ENCODE measurements around the gene SLC37A1.

DNA sequence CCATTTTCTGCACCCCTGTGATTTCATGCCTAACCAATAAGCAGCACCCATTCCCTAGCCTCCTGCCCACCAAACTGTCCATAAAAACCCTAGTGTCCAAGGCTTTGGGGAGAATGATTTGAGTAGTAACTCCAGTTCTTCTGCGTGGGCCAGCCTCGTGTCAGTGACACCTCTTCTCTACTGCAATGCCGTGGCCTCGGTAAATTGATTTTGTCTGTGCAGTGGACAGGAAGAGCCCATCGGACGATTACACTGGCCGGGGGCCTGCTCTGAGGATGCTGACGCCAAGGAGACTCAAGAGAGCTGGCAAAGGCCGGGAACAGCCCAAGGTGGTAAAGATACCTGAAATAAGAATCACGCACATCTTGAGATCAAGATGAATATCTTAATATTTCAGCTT, 47.0 kb upstream of the SLC37A1 start:
- TF ChIP-seq, protein P1, sequence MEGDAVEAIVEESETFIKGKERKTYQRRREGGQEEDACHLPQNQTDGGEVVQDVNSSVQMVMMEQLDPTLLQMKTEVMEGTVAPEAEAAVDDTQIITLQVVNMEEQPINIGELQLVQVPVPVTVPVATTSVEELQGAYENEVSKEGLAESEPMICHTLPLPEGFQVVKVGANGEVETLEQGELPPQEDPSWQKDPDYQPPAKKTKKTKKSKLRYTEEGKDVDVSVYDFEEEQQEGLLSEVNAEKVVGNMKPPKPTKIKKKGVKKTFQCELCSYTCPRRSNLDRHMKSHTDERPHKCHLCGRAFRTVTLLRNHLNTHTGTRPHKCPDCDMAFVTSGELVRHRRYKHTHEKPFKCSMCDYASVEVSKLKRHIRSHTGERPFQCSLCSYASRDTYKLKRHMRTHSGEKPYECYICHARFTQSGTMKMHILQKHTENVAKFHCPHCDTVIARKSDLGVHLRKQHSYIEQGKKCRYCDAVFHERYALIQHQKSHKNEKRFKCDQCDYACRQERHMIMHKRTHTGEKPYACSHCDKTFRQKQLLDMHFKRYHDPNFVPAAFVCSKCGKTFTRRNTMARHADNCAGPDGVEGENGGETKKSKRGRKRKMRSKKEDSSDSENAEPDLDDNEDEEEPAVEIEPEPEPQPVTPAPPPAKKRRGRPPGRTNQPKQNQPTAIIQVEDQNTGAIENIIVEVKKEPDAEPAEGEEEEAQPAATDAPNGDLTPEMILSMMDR (tag by site-specific recombination; IDR thresholded peaks at IDR 0.05) = no peak
- no peak for TF ChIP-seq GLI4 (tag by site-specific recombination; IDR thresholded peaks at IDR 0.05)
- no peak for TF ChIP-seq GFI1B (tag by site-specific recombination; IDR thresholded peaks at IDR 0.05)
- TF ChIP-seq ZNF670 (tag by site-specific recombination; IDR thresholded peaks at IDR 0.05; ENCODE audit: low read depth) = no peak
- TF ChIP-seq, protein P2, sequence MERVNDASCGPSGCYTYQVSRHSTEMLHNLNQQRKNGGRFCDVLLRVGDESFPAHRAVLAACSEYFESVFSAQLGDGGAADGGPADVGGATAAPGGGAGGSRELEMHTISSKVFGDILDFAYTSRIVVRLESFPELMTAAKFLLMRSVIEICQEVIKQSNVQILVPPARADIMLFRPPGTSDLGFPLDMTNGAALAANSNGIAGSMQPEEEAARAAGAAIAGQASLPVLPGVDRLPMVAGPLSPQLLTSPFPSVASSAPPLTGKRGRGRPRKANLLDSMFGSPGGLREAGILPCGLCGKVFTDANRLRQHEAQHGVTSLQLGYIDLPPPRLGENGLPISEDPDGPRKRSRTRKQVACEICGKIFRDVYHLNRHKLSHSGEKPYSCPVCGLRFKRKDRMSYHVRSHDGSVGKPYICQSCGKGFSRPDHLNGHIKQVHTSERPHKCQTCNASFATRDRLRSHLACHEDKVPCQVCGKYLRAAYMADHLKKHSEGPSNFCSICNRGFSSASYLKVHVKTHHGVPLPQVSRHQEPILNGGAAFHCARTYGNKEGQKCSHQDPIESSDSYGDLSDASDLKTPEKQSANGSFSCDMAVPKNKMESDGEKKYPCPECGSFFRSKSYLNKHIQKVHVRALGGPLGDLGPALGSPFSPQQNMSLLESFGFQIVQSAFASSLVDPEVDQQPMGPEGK (tag by site-specific recombination; IDR thresholded peaks at IDR 0.05) = no peak
- no peak for TF ChIP-seq ZNF629 (tag by site-specific recombination; IDR thresholded peaks at IDR 0.05)
- TF ChIP-seq, protein P3, sequence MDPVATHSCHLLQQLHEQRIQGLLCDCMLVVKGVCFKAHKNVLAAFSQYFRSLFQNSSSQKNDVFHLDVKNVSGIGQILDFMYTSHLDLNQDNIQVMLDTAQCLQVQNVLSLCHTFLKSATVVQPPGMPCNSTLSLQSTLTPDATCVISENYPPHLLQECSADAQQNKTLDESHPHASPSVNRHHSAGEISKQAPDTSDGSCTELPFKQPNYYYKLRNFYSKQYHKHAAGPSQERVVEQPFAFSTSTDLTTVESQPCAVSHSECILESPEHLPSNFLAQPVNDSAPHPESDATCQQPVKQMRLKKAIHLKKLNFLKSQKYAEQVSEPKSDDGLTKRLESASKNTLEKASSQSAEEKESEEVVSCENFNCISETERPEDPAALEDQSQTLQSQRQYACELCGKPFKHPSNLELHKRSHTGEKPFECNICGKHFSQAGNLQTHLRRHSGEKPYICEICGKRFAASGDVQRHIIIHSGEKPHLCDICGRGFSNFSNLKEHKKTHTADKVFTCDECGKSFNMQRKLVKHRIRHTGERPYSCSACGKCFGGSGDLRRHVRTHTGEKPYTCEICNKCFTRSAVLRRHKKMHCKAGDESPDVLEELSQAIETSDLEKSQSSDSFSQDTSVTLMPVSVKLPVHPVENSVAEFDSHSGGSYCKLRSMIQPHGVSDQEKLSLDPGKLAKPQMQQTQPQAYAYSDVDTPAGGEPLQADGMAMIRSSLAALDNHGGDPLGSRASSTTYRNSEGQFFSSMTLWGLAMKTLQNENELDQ (tag by site-specific recombination; IDR thresholded peaks at IDR 0.05; ENCODE audit: low read depth) = no peak
- no peak for TF ChIP-seq ZBTB8A (tag by site-specific recombination; IDR thresholded peaks at IDR 0.05)
- TF ChIP-seq, protein P4, sequence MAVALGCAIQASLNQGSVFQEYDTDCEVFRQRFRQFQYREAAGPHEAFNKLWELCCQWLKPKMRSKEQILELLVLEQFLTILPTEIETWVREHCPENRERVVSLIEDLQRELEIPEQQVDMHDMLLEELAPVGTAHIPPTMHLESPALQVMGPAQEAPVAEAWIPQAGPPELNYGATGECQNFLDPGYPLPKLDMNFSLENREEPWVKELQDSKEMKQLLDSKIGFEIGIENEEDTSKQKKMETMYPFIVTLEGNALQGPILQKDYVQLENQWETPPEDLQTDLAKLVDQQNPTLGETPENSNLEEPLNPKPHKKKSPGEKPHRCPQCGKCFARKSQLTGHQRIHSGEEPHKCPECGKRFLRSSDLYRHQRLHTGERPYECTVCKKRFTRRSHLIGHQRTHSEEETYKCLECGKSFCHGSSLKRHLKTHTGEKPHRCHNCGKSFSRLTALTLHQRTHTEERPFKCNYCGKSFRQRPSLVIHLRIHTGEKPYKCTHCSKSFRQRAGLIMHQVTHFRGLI (tag by site-specific recombination; IDR thresholded peaks at IDR 0.05) = no peak
- no peak for TF ChIP-seq YY1 (tag by site-specific recombination; IDR thresholded peaks at IDR 0.05)
- no peak for TF ChIP-seq ZNF274 (IDR thresholded peaks at IDR 0.05; ENCODE audit: low read length)
- TF ChIP-seq ZNF274 (tag by site-specific recombination; IDR thresholded peaks at IDR 0.05; ENCODE audit: borderline replicate concordance) = no peak
- no peak for TF ChIP-seq ZNF660 (tag by site-specific recombination; IDR thresholded peaks at IDR 0.05)
